HG02588 (cell line): ENCODE results near the gene TTLL9.

Source experiments
- ATAC-seq: cut with Tn5 transposase; IDR thresholded peaks from one replicate; pipeline ENCODE4 v1.9.1; 2021; ENCODE audit warnings: mild to moderate bottlenecking, moderate library complexity; ENCODE audit not compliant: unreplicated experiment

The TTLL9 gene

GRCh38 chr20:31877684-31878083 lies 7.2 kb downstream of the TTLL9 start:
- no peak for ATAC-seq

- ATAC-seq = peak; percentile 82
Measured at GRCh38 chr20:31879143-31879987, 8.9 kb downstream of the TTLL9 start.

GRCh38 chr20:31881945-31882344 lies 11.5 kb downstream of the TTLL9 start:
- no peak for ATAC-seq

DNA sequence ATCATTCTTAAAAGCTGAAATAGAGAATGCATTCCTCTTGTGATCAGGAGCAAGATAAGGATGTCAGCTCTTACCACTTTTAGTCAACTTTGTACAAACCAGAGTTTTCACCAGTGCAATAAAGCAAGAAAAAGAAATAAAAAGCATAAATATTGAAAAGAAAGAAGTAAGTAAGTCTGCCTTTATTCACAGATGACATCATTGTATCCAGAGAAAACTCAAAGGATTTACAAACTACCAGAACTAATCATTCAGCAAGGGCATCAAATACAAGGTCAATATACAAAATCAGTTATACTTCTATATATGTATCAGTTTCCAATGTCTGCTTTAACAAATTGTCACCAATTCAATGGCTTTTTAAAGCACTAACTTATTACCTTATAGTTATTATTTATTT lies 13.4 kb downstream of the TTLL9 start:
- ATAC-seq = no peak

DNA sequence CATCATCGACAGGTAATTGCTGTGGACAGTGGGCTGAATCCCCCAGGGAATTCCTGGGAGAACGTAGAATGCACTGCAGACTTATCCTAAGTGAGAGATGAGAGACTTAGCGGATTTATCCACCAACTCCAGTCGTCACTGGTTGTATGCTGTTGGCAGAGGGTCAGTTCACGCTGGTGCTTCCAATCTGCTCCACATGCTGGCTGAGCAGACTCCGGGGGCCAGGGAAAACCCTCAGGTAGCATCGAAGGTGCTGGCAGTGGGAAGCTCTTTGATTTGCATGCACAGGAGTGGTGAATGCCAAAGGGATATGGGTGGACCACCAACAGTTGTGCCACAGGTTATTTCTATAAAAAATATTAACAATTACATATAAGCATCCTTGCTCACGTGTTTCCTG lies 20.2 kb downstream of the TTLL9 start:
- ATAC-seq = no peak

DNA sequence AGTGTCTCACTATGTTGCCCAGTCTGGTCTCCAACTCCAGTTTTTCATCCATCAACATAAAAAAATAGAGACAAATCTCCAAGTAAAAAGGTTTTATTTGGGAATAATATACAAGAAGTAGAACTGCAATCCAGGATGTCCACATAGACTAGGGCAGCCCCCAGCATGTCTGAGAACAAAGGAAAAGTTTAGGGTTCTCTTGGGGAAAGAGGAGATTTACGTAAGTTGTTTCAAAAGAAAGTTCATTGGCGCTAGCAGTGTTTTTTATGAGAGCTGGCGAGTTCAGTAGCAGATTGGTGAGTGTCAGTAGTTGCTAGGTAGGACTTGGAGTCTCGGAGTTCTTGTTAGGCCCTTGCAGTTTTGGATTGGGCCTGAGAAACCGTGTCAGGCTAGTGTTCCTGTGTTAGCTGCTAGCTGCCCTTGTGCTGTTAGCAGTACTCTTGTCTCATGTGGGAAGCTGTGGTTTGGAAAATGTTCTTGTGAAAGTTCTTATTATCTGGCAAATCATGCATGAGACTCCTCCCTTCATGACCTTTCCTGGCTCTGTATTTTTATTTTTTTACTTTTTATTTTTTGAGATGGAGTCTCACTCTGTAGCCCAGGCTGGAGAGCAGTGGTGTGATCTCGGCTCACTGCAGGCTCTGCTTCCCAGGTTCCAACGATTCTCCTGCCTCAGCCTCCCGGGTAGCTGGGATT lies 24.7 kb downstream of the TTLL9 start:
- ATAC-seq = peak; percentile 96

- no peak for ATAC-seq
Measured at GRCh38 chr20:31896049-31896448, 25.6 kb downstream of the TTLL9 start.

GRCh38 chr20:31897541-31897940 lies 27.1 kb downstream of the TTLL9 start:
- no peak for ATAC-seq

GRCh38 chr20:31901615-31902014 lies 31.2 kb downstream of the TTLL9 start:
- ATAC-seq = no peak

- ATAC-seq = no peak
Measured at GRCh38 chr20:31903627-31904386, 33.4 kb downstream of the TTLL9 start.

DNA sequence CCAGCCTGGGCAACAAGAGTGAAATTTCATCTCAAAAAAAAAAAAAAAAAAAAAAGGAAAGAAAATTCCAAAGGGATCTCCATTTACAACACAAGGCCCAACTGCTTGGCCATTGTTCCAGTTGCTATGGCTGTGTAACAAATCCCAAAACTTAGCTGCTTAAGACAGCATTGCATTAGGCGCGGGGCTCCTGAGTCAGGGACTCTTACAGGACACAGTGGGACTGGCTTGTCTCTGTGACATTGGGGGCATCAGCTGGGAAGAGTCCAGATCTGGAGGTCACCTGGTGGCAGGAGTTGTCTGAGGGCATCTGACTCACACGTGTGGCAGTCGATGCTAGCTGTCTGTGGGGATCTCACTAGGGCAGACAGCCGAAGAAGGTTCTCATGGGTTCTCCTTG lies 35.6 kb downstream of the TTLL9 start:
- no peak for ATAC-seq

DNA sequence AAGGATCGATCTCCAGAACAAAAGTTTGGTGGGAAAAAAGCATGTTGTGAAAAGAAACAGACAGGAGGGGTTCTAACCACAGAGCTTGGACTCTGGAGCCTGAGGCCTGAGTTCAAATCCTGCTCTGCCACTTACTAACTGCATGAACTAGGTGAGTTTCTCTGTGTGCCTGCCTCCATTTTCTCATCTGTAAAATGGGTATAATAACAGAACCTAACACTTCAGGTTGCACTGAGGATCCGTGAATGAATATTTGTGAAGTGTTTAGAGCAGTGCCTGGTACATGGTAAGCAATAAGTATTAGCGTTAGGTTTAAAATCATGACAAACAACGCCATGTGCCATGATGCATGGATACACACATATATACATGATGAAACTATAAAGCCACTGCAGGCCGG lies 36.6 kb downstream of the TTLL9 start:
- no peak for ATAC-seq

GRCh38 chr20:31908016-31908415 lies 37.6 kb downstream of the TTLL9 start:
- no peak for ATAC-seq

DNA sequence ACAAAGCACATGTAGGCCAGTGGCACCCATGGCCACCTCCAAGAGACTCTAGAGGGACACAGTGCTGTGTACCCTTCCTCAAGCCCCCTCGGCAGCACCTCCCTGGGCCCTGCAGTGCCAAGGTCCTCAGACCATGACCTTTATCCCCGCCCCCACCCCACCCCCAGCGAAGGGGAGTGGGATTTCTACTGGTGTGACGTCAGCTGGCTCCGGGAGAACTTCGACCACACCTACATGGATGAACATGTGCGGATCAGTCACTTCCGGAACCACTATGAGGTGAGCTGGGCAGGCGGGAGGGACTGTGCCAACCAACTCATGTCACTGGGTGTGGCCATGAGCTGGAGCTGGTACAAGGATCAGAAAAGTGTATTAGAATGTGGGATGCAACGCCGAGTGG lies 38.0 kb downstream of the TTLL9 start:
- ATAC-seq = no peak

DNA sequence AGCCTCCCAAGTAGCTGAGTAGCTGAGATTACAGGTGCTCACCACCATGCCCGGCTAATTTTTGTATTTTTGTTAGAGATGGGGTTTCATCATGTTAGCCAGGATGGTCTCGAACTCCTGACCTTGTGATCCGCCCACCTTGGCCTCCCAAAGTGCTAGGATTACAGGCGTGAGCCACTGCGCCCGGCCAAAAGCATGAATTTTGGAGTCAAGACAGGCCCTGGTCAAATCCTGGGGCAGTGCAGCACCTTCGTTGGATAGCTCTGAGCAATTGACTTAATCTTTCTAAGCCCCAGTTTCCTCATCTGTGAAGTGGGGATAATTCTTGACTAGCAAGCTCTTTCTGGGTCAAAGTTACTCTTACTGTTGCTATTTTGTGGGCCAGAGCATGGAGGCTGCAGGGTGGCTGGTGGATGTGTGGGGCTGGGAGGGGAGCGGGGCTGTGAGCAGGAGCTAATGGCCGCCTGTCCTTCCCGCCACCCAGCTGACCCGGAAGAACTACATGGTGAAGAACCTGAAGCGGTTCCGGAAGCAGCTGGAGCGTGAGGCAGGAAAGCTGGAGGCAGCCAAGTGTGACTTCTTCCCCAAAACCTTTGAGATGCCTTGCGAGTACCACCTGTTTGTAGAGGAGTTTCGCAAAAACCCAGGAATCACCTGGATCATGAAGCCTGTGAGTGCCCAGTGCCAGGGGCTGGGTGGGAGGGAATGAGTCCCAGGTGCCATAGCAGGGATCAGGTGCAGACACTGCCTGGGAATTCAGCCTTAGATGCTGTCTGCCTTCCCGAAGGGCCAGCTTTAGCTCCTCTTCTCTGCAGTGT lies 39.0 kb downstream of the TTLL9 start:
- no peak for ATAC-seq

GRCh38 chr20:31910071-31910803 lies 39.8 kb downstream of the TTLL9 start:
- ATAC-seq = no peak

DNA sequence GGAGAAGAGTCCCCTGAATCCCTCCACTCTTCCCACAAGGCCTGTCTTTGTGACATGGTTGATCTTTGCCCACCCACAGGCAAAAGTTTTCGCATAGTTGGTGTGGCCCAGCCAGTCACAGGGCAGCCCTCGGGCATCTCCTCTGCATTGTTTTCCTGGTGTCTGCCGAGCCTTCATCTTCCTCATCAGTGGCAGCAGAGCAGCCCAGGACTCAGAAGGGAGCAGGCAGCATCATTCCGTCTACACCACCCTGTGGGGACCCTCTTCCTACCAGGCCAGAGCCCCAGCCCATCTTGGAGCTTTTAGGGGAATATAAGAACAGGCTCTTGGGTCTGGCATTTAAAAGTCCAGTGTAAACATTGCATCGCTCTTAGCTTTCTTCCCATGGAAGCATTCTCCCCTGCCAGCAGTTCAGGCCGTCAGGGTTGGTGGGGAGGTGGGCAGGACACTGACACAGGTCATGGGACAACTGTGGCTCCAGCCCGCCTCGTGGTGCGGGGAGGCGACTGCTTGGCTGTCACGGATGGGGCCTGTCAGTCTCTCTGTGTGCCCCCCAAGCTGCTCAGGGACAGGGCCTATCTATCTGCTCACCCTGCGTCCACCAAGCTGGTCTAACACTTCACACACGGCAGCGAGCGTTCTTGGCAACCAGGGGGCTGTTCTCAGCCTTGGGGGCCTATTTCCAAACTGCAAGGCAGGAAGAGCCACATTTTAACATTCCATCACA lies 43.2 kb downstream of the TTLL9 start:
- ATAC-seq = no peak

DNA sequence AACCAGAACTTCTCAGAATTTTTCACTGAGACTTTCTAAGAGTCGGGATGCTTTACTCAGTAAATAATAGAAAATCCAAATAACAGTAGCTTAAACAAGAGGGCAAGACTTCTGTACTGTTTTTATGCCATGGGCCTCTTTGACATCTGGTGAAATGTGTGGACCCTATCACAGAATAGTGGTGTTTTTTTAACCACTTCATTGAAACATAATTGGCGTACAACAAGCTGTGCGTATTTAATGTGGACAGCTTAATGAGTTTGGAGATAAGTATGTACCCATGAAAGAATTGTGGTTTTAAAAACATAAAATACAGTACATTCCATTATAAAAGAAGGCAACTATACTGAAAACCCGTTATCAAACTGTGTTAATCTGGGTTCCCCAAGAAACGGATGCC lies 43.7 kb downstream of the TTLL9 start:
- no peak for ATAC-seq

GRCh38 chr20:31915491-31916280 lies 45.3 kb downstream of the TTLL9 start:
- no peak for ATAC-seq
